ENCODE measurements around the gene GREB1L. TPM values are rescaled to one million over a fixed set of nuclear protein-coding genes. Genes with fewer than 3 reads are reported as not detected.

GREB1L gene
- total and polyA plus RNA-seq, 2 of the 13 experiments (the other 11 are each of a cell fraction or from before 2014, with no cell fraction given): 0.17 to 0.66 TPM

- H3K27me3 ChIP-seq (ENCODE audit: control insufficient read depth in 1 of 2, insufficient read depth in 2 of 2, low read length in 2 of 2): no peaks in the 10 kb centered on the region
- CTCF ChIA-PET (ENCODE audit: low intra/inter-chr PET ratio, low total read pairs): no interaction called here
- peak; percentile 9 for DNase-seq (ENCODE audit: low spot score)
- H3K9ac ChIP-seq (ENCODE audit: insufficient read depth, low read depth, low read length): no peak overlapping the region
- no peak for FAIRE-seq
- no peaks in the 10 kb centered on the region for H3K36me3 ChIP-seq (replicated peaks in 1 of 2; ENCODE audit: control insufficient read depth in 1 of 2, insufficient read depth in 2 of 2, low read length in 2 of 2)
- ATAC-seq: peak; percentile 93
- WGBS (ENCODE audit: low lambda C conversion rate): 0% methylated on average over 7 of the region's 9 CpGs
- in situ Hi-C loops (cut with HindIII; ENCODE audit: extremely low pct_ligation_motif_present, low pct_unique_long_range_greater_than_20kb) (no loop called here), intact Hi-C loops (cut with micrococcal nuclease; ENCODE audit: unreplicated experiment) (no loop called here)
- TF ChIP-seq HNF4A (CRISPR knock-in tag; IDR thresholded peaks at IDR 0.05): peak; percentile 21; the same call in 1 of the 2 replicates
- no peak for TF ChIP-seq SRSF1 (optimal IDR thresholded peaks at IDR 0.05; ENCODE audit: low read depth, low read length)
- 0 out of 2 replicates have a peak, but pooled peaks have one; percentile 6 for TF ChIP-seq CTCF (CRISPR knock-in tag; IDR thresholded peaks at IDR 0.05)
- TF ChIP-seq GFI1 (CRISPR knock-in tag; IDR thresholded peaks at IDR 0.05; ENCODE audit: borderline replicate concordance): no peak
- TF ChIP-seq ADNP (CRISPR knock-in tag; IDR thresholded peaks at IDR 0.05): no peak
- no peak for TF ChIP-seq SP1 (IDR thresholded peaks at IDR 0.05)
- no peak for TF ChIP-seq SP1 (CRISPR knock-in tag; IDR thresholded peaks at IDR 0.05)
- peak; percentile 9; the same call in 1 of the 2 replicates for TF ChIP-seq CEBPB (IDR thresholded peaks at IDR 0.05; ENCODE audit: borderline replicate concordance, low read depth, low read length)
- no peak overlapping the region for H2AFZ ChIP-seq (ENCODE audit: low read length)
- no peaks in the 10 kb centered on the region for H3K9me3 ChIP-seq (ENCODE audit: low read length)
- H4K20me1 ChIP-seq (ENCODE audit: insufficient read depth, low read length): no peaks in the 10 kb centered on the region
- peak overlapping the region; percentile 49; the same call in 1 of the 2 replicates for H3K4me2 ChIP-seq (ENCODE audit: low read depth, low read length)
- no TSS peak for BruUV-seq (replicated peaks)
- POLR2A ChIA-PET: no interaction called here
- H3K27ac ChIP-seq (ENCODE audit: extremely low read length, insufficient read depth, low read length): no peak overlapping the region
- H3K79me2 ChIP-seq (ENCODE audit: insufficient read depth, low read length): no peaks in the 10 kb centered on the region
- H3K4me3 ChIP-seq (replicated peaks in 1 of 3; ENCODE audit: insufficient read depth in 1 of 3, low read depth in 2 of 3, low read length in 3 of 3): no peak overlapping the region; a peak in 1 of 6 replicates
- no peaks in the 10 kb centered on the region for H3K4me1 ChIP-seq (ENCODE audit: insufficient read depth, low read length)
These were observed 73.7 kb downstream of the GREB1L start for GRCh38 chr18:21315741-21316197.

- in situ Hi-C loops (cut with HindIII; ENCODE audit: extremely low pct_ligation_motif_present, low pct_unique_long_range_greater_than_20kb): no loop called here
- FAIRE-seq (no peak), DNase-seq (ENCODE audit: low spot score) (no peak), ATAC-seq (no peak)
- no peak for TF ChIP-seq NPAS2 (CRISPR knock-in tag; IDR thresholded peaks at IDR 0.05; ENCODE audit: borderline replicate concordance)
- TF ChIP-seq ZNF260 (CRISPR knock-in tag; IDR thresholded peaks at IDR 0.05; ENCODE audit: borderline replicate concordance, low read depth): no peak
- TF ChIP-seq PRDM15 (CRISPR knock-in tag; IDR thresholded peaks at IDR 0.05): no peak
- no peaks in the 10 kb centered on the region for H3K36me3 ChIP-seq (replicated peaks in 1 of 2; ENCODE audit: control insufficient read depth in 1 of 2, insufficient read depth in 2 of 2, low read length in 2 of 2)
- 94% methylated on average over 1 of the region's 1 CpG for WGBS (ENCODE audit: low lambda C conversion rate)
- H3K4me3 ChIP-seq (replicated peaks in 1 of 3; ENCODE audit: insufficient read depth in 1 of 3, low read depth in 2 of 3, low read length in 3 of 3): no peak overlapping the region
- POLR2A ChIA-PET: no interaction called here
- no peaks in the 10 kb centered on the region for H4K20me1 ChIP-seq (ENCODE audit: insufficient read depth, low read length)
- H3K79me2 ChIP-seq (ENCODE audit: insufficient read depth, low read length): no peaks in the 10 kb centered on the region
- no peak overlapping the region for H2AFZ ChIP-seq (ENCODE audit: low read length)
- intact Hi-C loops (cut with micrococcal nuclease; ENCODE audit: unreplicated experiment): no loop called here
- BruUV-seq (replicated peaks): no TSS peak
- no peak overlapping the region for H3K27ac ChIP-seq (ENCODE audit: extremely low read length, insufficient read depth, low read length)
- CTCF ChIA-PET (ENCODE audit: low intra/inter-chr PET ratio, low total read pairs): no interaction called here
- H3K4me1 ChIP-seq (ENCODE audit: insufficient read depth, low read length): no peaks in the 10 kb centered on the region
- no peaks in the 10 kb centered on the region for H3K9me3 ChIP-seq (ENCODE audit: low read length)
- H3K4me2 ChIP-seq (ENCODE audit: low read depth, low read length): no peak overlapping the region
- no peak overlapping the region for H3K9ac ChIP-seq (ENCODE audit: insufficient read depth, low read depth, low read length)
- H3K27me3 ChIP-seq (ENCODE audit: control insufficient read depth in 1 of 2, insufficient read depth in 2 of 2, low read length in 2 of 2): no peaks in the 10 kb centered on the region
These were observed 74.3 kb downstream of the GREB1L start for GRCh38 chr18:21316296-21316695.

Data from HepG2 (cell line).